Endothelial cell of umbilical vein (primary cell): ENCODE results near the gene HID1. TPM values are rescaled to one million over a fixed set of nuclear protein-coding genes. Genes with fewer than 3 reads are reported as not detected.

ENCODE experiments used
- BruUV-seq: library from RNA; stranded (reverse); fragments of 400-500 nt; replicated peaks from 2 replicates; lab custom pipeline; 2021; lab: Mats Ljungman, UMichigan
- CTCF ChIA-PET: fragments of 300-600, 350-600 bp; sonication (Branson Sonifier 250); formaldehyde crosslinking; loops from one replicate; lab custom pipeline; 2021; ENCODE audit warnings: antibody characterized with exemption, inconsistent platforms; lab: Charles Lee
- POLR2A ChIA-PET: fragments of 300-600, 350-600 bp; sonication (Branson Sonifier 250); formaldehyde crosslinking; loops from one replicate; lab custom pipeline; 2021; ENCODE audit warnings: antibody characterized with exemption, inconsistent platforms; lab: Charles Lee
- DNase-seq: peaks from one replicate; pipeline ENCODE4 v3.0.0-alpha.2; 2011; ENCODE audit warnings: low read depth, low spot score
- FAIRE-seq: peaks from 2 replicates; lab custom pipeline; 2011; peaks lifted over from hg19 to GRCh38; lab: Jason Lieb, UNC
- H2AFZ ChIP-seq: 2 replicates; pipeline ENCODE4 v1.6.0; 2012; ENCODE audit warnings: low read depth, low read length, control low read depth, inconsistent platforms
- H3K27ac ChIP-seq: 2 replicates; pipeline ENCODE4 v1.5.1; 2011; ENCODE audit warnings: low read depth, mild to moderate bottlenecking, control low read depth, low read length, moderate library complexity; ENCODE audit not compliant: insufficient read depth
- H3K27me3 ChIP-seq, 2 experiments: 2 replicates each; pipeline versions ENCODE4 v1.6.0 to v1.6.1; 2011; ENCODE audit warnings: low read length in 2 of 2, mixed read lengths in 1 of 2; ENCODE audit not compliant: control insufficient read depth in 2 of 2, insufficient read depth in 2 of 2
- H3K36me3 ChIP-seq, 2 experiments: 2 replicates in 1 of 2; 3 replicates in 1 of 2; pipeline ENCODE4 v1.5.1; 2011; ENCODE audit warnings: low read length in 2 of 2, mild to moderate bottlenecking in 1 of 2, moderate library complexity in 1 of 2; ENCODE audit not compliant: control insufficient read depth in 2 of 2, insufficient read depth in 2 of 2; ENCODE audit errors: extremely low read depth in 1 of 2
- H3K4me1 ChIP-seq: 3 replicates; pipeline ENCODE4 v1.5.1; 2011; ENCODE audit warnings: mild to moderate bottlenecking, low read length; ENCODE audit not compliant: control insufficient read depth, insufficient read depth; ENCODE audit errors: extremely low read depth
- H3K4me2 ChIP-seq: 2 replicates; pipeline ENCODE4 v1.6.1; 2011; ENCODE audit warnings: low read length, control low read depth, mixed read lengths; ENCODE audit not compliant: insufficient read depth
- H3K4me3 ChIP-seq, 3 experiments: fragments of 200-600 bp in 1 of 3; sonication (generic), shearing (Covaris generic) in 1 of 3; replicated peaks in 1 of 3; 2 replicates each; pipeline ENCODE4 v1.5.1; 2011 to 2016; ENCODE audit warnings: control low read depth in 3 of 3, low read length in 3 of 3, mild to moderate bottlenecking in 2 of 3, inconsistent platforms in 1 of 3, low read depth in 1 of 3, moderate library complexity in 1 of 3; ENCODE audit not compliant: insufficient read depth in 1 of 3
- H3K79me2 ChIP-seq: 2 replicates; pipeline ENCODE4 v1.6.0; 2012; ENCODE audit warnings: low read length, inconsistent platforms; ENCODE audit not compliant: control insufficient read depth, insufficient read depth
- H3K9ac ChIP-seq: replicated peaks from 2 replicates; pipeline ENCODE3; 2011; ENCODE audit warnings: low read length, control low read depth; ENCODE audit not compliant: insufficient read depth; ENCODE audit errors: extremely low read depth
- H3K9me1 ChIP-seq: replicated peaks from 3 replicates; pipeline ENCODE4 v1.6.0; 2011; ENCODE audit warnings: mild to moderate bottlenecking, low read length; ENCODE audit not compliant: control insufficient read depth, insufficient read depth; ENCODE audit errors: extremely low read depth
- H3K9me3 ChIP-seq: replicated peaks from 2 replicates; pipeline ENCODE4 v1.5.1; 2012; ENCODE audit warnings: low read length, inconsistent platforms; ENCODE audit not compliant: control insufficient read depth, insufficient read depth
- H4K20me1 ChIP-seq: replicated peaks from 2 replicates; pipeline ENCODE3; 2011; ENCODE audit warnings: mild to moderate bottlenecking, low read length; ENCODE audit not compliant: control insufficient read depth, insufficient read depth; ENCODE audit errors: extremely low read depth
- EZH2 ChIP-seq: IDR thresholded peaks from 2 replicates; pipeline ENCODE4 v1.6.1; 2012; ENCODE audit warnings: borderline replicate concordance, low read depth, mild to moderate bottlenecking, moderate library complexity, low read length, inconsistent platforms; ENCODE audit not compliant: severe bottlenecking
- FOS ChIP-seq: IDR thresholded peaks from 2 replicates; pipeline ENCODE4 v1.6.1; 2011; ENCODE audit warnings: mild to moderate bottlenecking, low read length, moderate library complexity, borderline replicate concordance; ENCODE audit not compliant: insufficient read depth
- GATA2 ChIP-seq: IDR thresholded peaks from 2 replicates; pipeline ENCODE4 v1.7.0; 2011; ENCODE audit warnings: low read depth, mild to moderate bottlenecking, moderate library complexity, mixed read lengths, low read length; ENCODE audit not compliant: insufficient read length, insufficient read depth
- JUN ChIP-seq: IDR thresholded peaks from 2 replicates; pipeline ENCODE4 v1.6.1; 2011; ENCODE audit warnings: borderline replicate concordance, low read depth; ENCODE audit not compliant: insufficient read length, insufficient read depth
- MAX ChIP-seq: IDR thresholded peaks from 2 replicates; pipeline ENCODE4 v1.6.1; 2011; ENCODE audit not compliant: insufficient read depth, insufficient read length
- MYC ChIP-seq: IDR thresholded peaks from one replicate; pipeline ENCODE4 v1.6.1; 2011; ENCODE audit warnings: mild to moderate bottlenecking, low read depth, low read length
- POLR2A ChIP-seq: IDR thresholded peaks from 2 replicates; pipeline ENCODE4 v1.6.1; 2012; ENCODE audit warnings: low read depth, mild to moderate bottlenecking, control low read depth, low read length
- POLR2AphosphoS5 ChIP-seq: IDR thresholded peaks from 2 replicates; pipeline ENCODE4 v1.6.1; 2012; ENCODE audit warnings: low read depth, mild to moderate bottlenecking, control low read depth, low read length, moderate library complexity; ENCODE audit not compliant: insufficient read depth
- dilution Hi-C: fragments of 300-500 bp; cut with MboI; formaldehyde crosslinking; loops from one replicate; pipeline ENCODE4 v1.15.0; 2019; ENCODE audit warnings: low sequenced_read_pairs; ENCODE audit not compliant: extremely low pct_ligation_motif_present
- intact Hi-C: fragments of 100-400 bp; cut with micrococcal nuclease; formaldehyde crosslinking; loops from one replicate; pipeline ENCODE4 v1.10.0; 2022
- polyA plus RNA-seq, 4 experiments: library from polyadenylated mRNA; depleted of rRNA in 3 of 4; stranded (reverse) in 3 of 4; unstranded in 1 of 4; fragments of >200 nt; gene quantifications; 2 replicates each; pipeline versions ENCODE4 v1.2.1 to v1.2.3, GENCODE V29; 2011 to 2012; ENCODE audit warnings: missing spikeins in 1 of 4
- total RNA-seq: library from RNA; stranded (reverse); gene quantifications from 2 replicates; pipeline ENCODE4 v1.2.3, GENCODE V29; 2021
- TF ChIP-seq, protein P1 (sequence below), 2 donors: IDR thresholded peaks; 1 replicate in 1 of 2; 2 replicates in 1 of 2; pipeline ENCODE4 v1.5.1; 2011; ENCODE audit warnings: low read length in 2 of 2, mild to moderate bottlenecking in 2 of 2, moderate library complexity in 2 of 2, control low read depth in 1 of 2, inconsistent platforms in 1 of 2, low read depth in 1 of 2; ENCODE audit not compliant: insufficient read depth in 1 of 2; ENCODE audit errors: extremely low read depth in 1 of 2

The HID1 gene
- total and polyA plus RNA-seq, 2 donors (not counting 3 experiments of a cell fraction or from before 2014, with no cell fraction given): 41.4 to 53.3 TPM

DNA sequence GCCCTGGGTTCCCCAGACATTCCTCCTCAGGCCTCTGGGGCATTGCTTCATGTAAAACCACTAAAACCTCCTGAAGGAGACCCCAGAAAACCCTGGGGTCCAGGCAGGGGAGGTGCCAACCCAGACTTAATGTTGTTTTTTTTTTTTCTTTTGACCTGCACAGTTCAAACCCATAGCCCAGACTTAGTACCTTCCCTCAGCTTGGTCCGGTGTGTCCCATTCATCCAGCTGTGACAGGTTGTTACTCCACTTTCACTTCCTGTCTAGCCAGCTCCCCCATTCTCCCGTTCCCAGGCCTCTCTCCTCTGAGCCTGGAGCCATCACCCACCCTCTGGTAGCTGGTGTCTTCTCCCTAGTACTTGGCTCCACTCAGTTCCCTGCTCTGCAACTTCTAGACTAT is 19.7 kb upstream of the HID1 start:
- no peak overlapping the region for H3K4me2 ChIP-seq
- no peaks in the 10 kb centered on the region for H4K20me1 ChIP-seq
- POLR2A ChIA-PET: no interaction called here
- TF ChIP-seq, protein P1, sequence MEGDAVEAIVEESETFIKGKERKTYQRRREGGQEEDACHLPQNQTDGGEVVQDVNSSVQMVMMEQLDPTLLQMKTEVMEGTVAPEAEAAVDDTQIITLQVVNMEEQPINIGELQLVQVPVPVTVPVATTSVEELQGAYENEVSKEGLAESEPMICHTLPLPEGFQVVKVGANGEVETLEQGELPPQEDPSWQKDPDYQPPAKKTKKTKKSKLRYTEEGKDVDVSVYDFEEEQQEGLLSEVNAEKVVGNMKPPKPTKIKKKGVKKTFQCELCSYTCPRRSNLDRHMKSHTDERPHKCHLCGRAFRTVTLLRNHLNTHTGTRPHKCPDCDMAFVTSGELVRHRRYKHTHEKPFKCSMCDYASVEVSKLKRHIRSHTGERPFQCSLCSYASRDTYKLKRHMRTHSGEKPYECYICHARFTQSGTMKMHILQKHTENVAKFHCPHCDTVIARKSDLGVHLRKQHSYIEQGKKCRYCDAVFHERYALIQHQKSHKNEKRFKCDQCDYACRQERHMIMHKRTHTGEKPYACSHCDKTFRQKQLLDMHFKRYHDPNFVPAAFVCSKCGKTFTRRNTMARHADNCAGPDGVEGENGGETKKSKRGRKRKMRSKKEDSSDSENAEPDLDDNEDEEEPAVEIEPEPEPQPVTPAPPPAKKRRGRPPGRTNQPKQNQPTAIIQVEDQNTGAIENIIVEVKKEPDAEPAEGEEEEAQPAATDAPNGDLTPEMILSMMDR (IDR thresholded peaks at IDR 0.05; ENCODE audit: extremely low read depth in 1 of 2, insufficient read depth in 1 of 2, low read depth in 1 of 2, low read length in 2 of 2): no peak
- TF ChIP-seq MYC: no peak
- no peak for TF ChIP-seq EZH2
- TF ChIP-seq MAX: no peak
- TF ChIP-seq POLR2A: no peak
- TF ChIP-seq GATA2: no peak
- TF ChIP-seq JUN: no peak
- TF ChIP-seq POLR2AphosphoS5: no peak
- TF ChIP-seq FOS: no peak
- no peak overlapping the region for H3K4me3 ChIP-seq
- H3K79me2 ChIP-seq: peaks cover 23% of the 10 kb centered on the region
- no peaks in the 10 kb centered on the region for H3K36me3 ChIP-seq
- CTCF ChIA-PET: interaction anchor here (0.8 to 2.0 kb wide), 4 partner anchors 20 to 31 kb away, joined by 3 to 13 read pairs (median 4); partner anchors contain the start of gene MRPL58
- peaks cover 9% of the 10 kb centered on the region for H3K4me1 ChIP-seq
- H3K27me3 ChIP-seq: no peaks in the 10 kb centered on the region
- dilution Hi-C loops: no loop called here
- no peak overlapping the region for H3K9ac ChIP-seq
- no peak for FAIRE-seq
- intact Hi-C loops: no loop called here
- no peak for DNase-seq
- no TSS peak for BruUV-seq
- H3K9me1 ChIP-seq: no peaks in the 10 kb centered on the region
- H3K9me3 ChIP-seq: no peaks in the 10 kb centered on the region
- no peak overlapping the region for H2AFZ ChIP-seq
- no peak overlapping the region for H3K27ac ChIP-seq
